ENCODE measurements around the gene MRPL44. TPM values are rescaled to one million over a fixed set of nuclear protein-coding genes. Genes with fewer than 3 reads are reported as not detected.
A peak's percentile ranks its signal among the peaks of the same experiment; 100 is the strongest.

The MRPL44 gene
- total and polyA plus RNA-seq, 2 of the 13 experiments (the other 11 are each of a cell fraction or from before 2014, with no cell fraction given): 38.4 to 78.0 TPM

- TF ChIP-seq PRDM4 (CRISPR knock-in tag; IDR thresholded peaks at IDR 0.05; ENCODE audit: borderline replicate concordance) (peak; percentile 81; the same call in 1 of the 2 replicates), SSRP1 (CRISPR knock-in tag; IDR thresholded peaks at IDR 0.05) (peak; percentile 99), ZNF451 (CRISPR knock-in tag; IDR thresholded peaks at IDR 0.05) (peak; percentile 98), ZNF552 (CRISPR knock-in tag; IDR thresholded peaks at IDR 0.05; ENCODE audit: borderline replicate concordance) (0 out of 2 replicates have a peak, but pooled peaks have one; percentile 14), DZIP1 (CRISPR knock-in tag; IDR thresholded peaks at IDR 0.05) (peak; percentile 70; the same call in 1 of the 2 replicates), ZBTB3 (CRISPR knock-in tag; IDR thresholded peaks at IDR 0.05; ENCODE audit: borderline replicate concordance, low read depth) (peak; percentile 91), NONO (IDR thresholded peaks at IDR 0.05) (no peak), NONO (CRISPR knock-in tag; conservative IDR thresholded peaks at IDR 0.05) (peak; percentile 99), ZFP1 (CRISPR knock-in tag; IDR thresholded peaks at IDR 0.05) (peak; percentile 97), HDAC6 (IDR thresholded peaks at IDR 0.05; ENCODE audit: low read depth, low read length) (no peak), ZNF558 (CRISPR knock-in tag; IDR thresholded peaks at IDR 0.05; ENCODE audit: borderline replicate concordance) (no peak; the same call in 1 of the 2 replicates), ZNF580 (CRISPR knock-in tag; IDR thresholded peaks at IDR 0.05; ENCODE audit: borderline replicate concordance, low read depth) (peak; percentile 99), DRAP1 (CRISPR knock-in tag; IDR thresholded peaks at IDR 0.05) (peak; percentile 83), HNRNPUL1 (IDR thresholded peaks at IDR 0.05; ENCODE audit: low read depth, low read length) (no peak), ZNF569 (CRISPR knock-in tag; IDR thresholded peaks at IDR 0.05; ENCODE audit: borderline replicate concordance) (peak; percentile 62; the same call in 1 of the 2 replicates), NFKBIZ (CRISPR knock-in tag; IDR thresholded peaks at IDR 0.05) (peak; percentile 95; the same call in 1 of the 2 replicates), BCLAF1 (IDR thresholded peaks at IDR 0.05) (no peak), ZNF235 (CRISPR knock-in tag; IDR thresholded peaks at IDR 0.05; ENCODE audit: borderline replicate concordance) (0 out of 2 replicates have a peak, but pooled peaks have one; percentile 87), ZNF432 (CRISPR knock-in tag; IDR thresholded peaks at IDR 0.05; ENCODE audit: borderline replicate concordance) (no peak), ZNF335 (CRISPR knock-in tag; IDR thresholded peaks at IDR 0.05) (peak; percentile 95), AHR (CRISPR knock-in tag; IDR thresholded peaks at IDR 0.05) (peak; percentile 98)
Observed at GRCh38 chr2:223957092-223957851, at the start of gene MRPL44 (continued).

All from HepG2 (cell line).